Activated naive CD8-positive, alpha-beta T cell treated with anti-CD3 and anti-CD28 coated beads, Interleukin-2, amount 50 U/mL, for 24 hours (primary cell): ENCODE data around the gene CD37.
"Not testable (repeated sequence)": the region's sequence is repeated elsewhere in the genome, so short reads cannot be mapped to it uniquely, and the experiment has no call there.

Experiments
- ATAC-seq: fragments of 150-1000 bp; cut with Tn5 transposase; one replicate; pipeline ENCODE4 v1.10.0; 2021
- DNase-seq: peaks from one replicate; pipeline ENCODE4 v3.0.0; 2021
- H3K27ac Mint-ChIP-seq: one replicate; pipeline ENCODE4 v1.8.0; 2021; ENCODE audit warnings: mild to moderate bottlenecking, mixed read lengths
- H3K27me3 Mint-ChIP-seq: one replicate; pipeline ENCODE4 v1.8.0; 2021; ENCODE audit warnings: mixed read lengths
- H3K36me3 Mint-ChIP-seq: one replicate; pipeline ENCODE4 v1.8.0; 2021; ENCODE audit warnings: low read depth, mixed read lengths
- H3K4me1 Mint-ChIP-seq: one replicate; pipeline ENCODE4 v1.8.0; 2021; ENCODE audit warnings: mixed read lengths
- H3K4me3 Mint-ChIP-seq: one replicate; pipeline ENCODE4 v1.8.0; 2021; ENCODE audit warnings: mild to moderate bottlenecking, moderate library complexity, mixed read lengths
- H3K9me3 Mint-ChIP-seq: one replicate; pipeline ENCODE4 v1.8.0; 2021; ENCODE audit warnings: mixed read lengths

Gene CD37

GRCh38 chr19:49335071-49335783, at the start of gene CD37:
CD37 (plus strand) TSS chr19:49335406; CDS start chr19:49335541, 135 bp downstream.
- peaks cover 77% of the 10 kb centered on the region for H3K4me1 Mint-ChIP-seq
- peaks cover 31% of the 10 kb centered on the region for H3K36me3 Mint-ChIP-seq
- no peaks in the 10 kb centered on the region for H3K27me3 Mint-ChIP-seq
- peak; percentile 58 for DNase-seq
- peak; percentile 26 for ATAC-seq
- H3K9me3 Mint-ChIP-seq: no peaks in the 10 kb centered on the region
- H3K4me3 Mint-ChIP-seq: peak within 1 kb of the TSS; percentile 91
- peak within 1 kb of the TSS; percentile 91 for H3K27ac Mint-ChIP-seq

- no peak for DNase-seq
- no peak for ATAC-seq
- Mint-ChIP-seq H3K27me3 (peaks cover 3% of the 10 kb centered on the region), H3K4me1 (no peaks in the 10 kb centered on the region), H3K9me3 (peaks cover 3% of the 10 kb centered on the region), H3K4me3 (no peak overlapping the region), H3K27ac (no peak overlapping the region), H3K36me3 (no peaks in the 10 kb centered on the region)
Observed at GRCh38 chr19:49287141-49287770, 48.0 kb upstream of the CD37 start.

GRCh38 chr19:49288205-49288604, 47.0 kb upstream of the CD37 start:
- not testable (repeated sequence) for H3K4me3 Mint-ChIP-seq, DNase-seq, H3K9me3 Mint-ChIP-seq, H3K27ac Mint-ChIP-seq, H3K36me3 Mint-ChIP-seq, ATAC-seq, H3K27me3 Mint-ChIP-seq, H3K4me1 Mint-ChIP-seq

- not testable (repeated sequence) for H3K9me3 Mint-ChIP-seq, H3K27ac Mint-ChIP-seq, ATAC-seq, H3K27me3 Mint-ChIP-seq, H3K4me3 Mint-ChIP-seq, H3K36me3 Mint-ChIP-seq, DNase-seq, H3K4me1 Mint-ChIP-seq
Observed at GRCh38 chr19:49289286-49289685, 45.9 kb upstream of the CD37 start.

- no peak overlapping the region for H3K4me3 Mint-ChIP-seq
- no peaks in the 10 kb centered on the region for H3K4me1 Mint-ChIP-seq
- H3K36me3 Mint-ChIP-seq: no peaks in the 10 kb centered on the region
- H3K27me3 Mint-ChIP-seq: peaks cover 3% of the 10 kb centered on the region
- no peak for ATAC-seq
- no peak overlapping the region for H3K27ac Mint-ChIP-seq
- no peak for DNase-seq
- peaks cover 3% of the 10 kb centered on the region for H3K9me3 Mint-ChIP-seq
Observed at GRCh38 chr19:49290517-49290916, 44.7 kb upstream of the CD37 start.

GRCh38 chr19:49294401-49294800, 40.8 kb upstream of the CD37 start:
- Mint-ChIP-seq H3K9me3 (no peaks in the 10 kb centered on the region), H3K4me1 (no peaks in the 10 kb centered on the region), H3K27ac (no peak overlapping the region), H3K4me3 (no peak overlapping the region), H3K36me3 (no peaks in the 10 kb centered on the region), H3K27me3 (no peaks in the 10 kb centered on the region)
- no peak for DNase-seq
- ATAC-seq: no peak

- no peaks in the 10 kb centered on the region for H3K9me3 Mint-ChIP-seq
- H3K4me3 Mint-ChIP-seq: no peak overlapping the region
- no peaks in the 10 kb centered on the region for H3K36me3 Mint-ChIP-seq
- DNase-seq (no peak), ATAC-seq (no peak)
- H3K27me3 Mint-ChIP-seq: no peaks in the 10 kb centered on the region
- no peak overlapping the region for H3K27ac Mint-ChIP-seq
- H3K4me1 Mint-ChIP-seq: no peaks in the 10 kb centered on the region
Observed at GRCh38 chr19:49295208-49295880, 39.9 kb upstream of the CD37 start.

GRCh38 chr19:49297403-49297802, 37.8 kb upstream of the CD37 start:
- Mint-ChIP-seq H3K4me1 (peaks cover 3% of the 10 kb centered on the region), H3K4me3 (no peak overlapping the region), H3K9me3 (peaks cover under 1% of the 10 kb centered on the region), H3K27me3 (no peaks in the 10 kb centered on the region), H3K36me3 (no peaks in the 10 kb centered on the region), H3K27ac (no peak overlapping the region)
- DNase-seq: no peak
- no peak for ATAC-seq

- H3K27ac Mint-ChIP-seq, DNase-seq, H3K27me3 Mint-ChIP-seq, ATAC-seq, H3K4me3 Mint-ChIP-seq, H3K4me1 Mint-ChIP-seq, H3K36me3 Mint-ChIP-seq, H3K9me3 Mint-ChIP-seq: not testable (repeated sequence)
Observed at GRCh38 chr19:49298653-49299052, 36.6 kb upstream of the CD37 start.

GRCh38 chr19:49301165-49301865, 33.9 kb upstream of the CD37 start:
- H3K4me1 Mint-ChIP-seq: peaks cover 3% of the 10 kb centered on the region
- no peak overlapping the region for H3K27ac Mint-ChIP-seq
- H3K4me3 Mint-ChIP-seq: no peak overlapping the region
- DNase-seq: peak; percentile 88
- peaks cover 8% of the 10 kb centered on the region for H3K9me3 Mint-ChIP-seq
- ATAC-seq: peak; percentile 99
- H3K36me3 Mint-ChIP-seq: no peaks in the 10 kb centered on the region
- H3K27me3 Mint-ChIP-seq: no peaks in the 10 kb centered on the region

GRCh38 chr19:49301866-49302252, 33.3 kb upstream of the CD37 start:
- Mint-ChIP-seq H3K9me3 (peaks cover 8% of the 10 kb centered on the region), H3K4me3 (no peak overlapping the region), H3K36me3 (no peaks in the 10 kb centered on the region), H3K27me3 (no peaks in the 10 kb centered on the region), H3K27ac (no peak overlapping the region), H3K4me1 (peaks cover 3% of the 10 kb centered on the region)
- ATAC-seq (no peak), DNase-seq (no peak)

GRCh38 chr19:49306734-49307133, 28.5 kb upstream of the CD37 start:
- not testable (repeated sequence) for H3K4me1 Mint-ChIP-seq, H3K27me3 Mint-ChIP-seq, ATAC-seq, H3K9me3 Mint-ChIP-seq, H3K36me3 Mint-ChIP-seq, DNase-seq, H3K4me3 Mint-ChIP-seq, H3K27ac Mint-ChIP-seq

GRCh38 chr19:49309087-49309486, 26.1 kb upstream of the CD37 start:
- H3K27me3 Mint-ChIP-seq: no peaks in the 10 kb centered on the region
- ATAC-seq (no peak), DNase-seq (no peak)
- H3K4me1 Mint-ChIP-seq: no peaks in the 10 kb centered on the region
- H3K9me3 Mint-ChIP-seq: no peaks in the 10 kb centered on the region
- no peak overlapping the region for H3K4me3 Mint-ChIP-seq
- H3K27ac Mint-ChIP-seq: no peak overlapping the region
- H3K36me3 Mint-ChIP-seq: peaks cover 6% of the 10 kb centered on the region

- Mint-ChIP-seq H3K27ac (no peak overlapping the region), H3K27me3 (no peaks in the 10 kb centered on the region), H3K9me3 (peaks cover 10% of the 10 kb centered on the region), H3K4me1 (peaks cover 4% of the 10 kb centered on the region), H3K36me3 (peaks cover 20% of the 10 kb centered on the region), H3K4me3 (no peak overlapping the region)
- no peak for DNase-seq
- ATAC-seq: no peak
Observed at GRCh38 chr19:49315111-49315510, 20.1 kb upstream of the CD37 start.

GRCh38 chr19:49316284-49316683, 18.9 kb upstream of the CD37 start:
- ATAC-seq: no peak
- H3K27ac Mint-ChIP-seq: no peak overlapping the region
- no peaks in the 10 kb centered on the region for H3K27me3 Mint-ChIP-seq
- peaks cover 14% of the 10 kb centered on the region for H3K36me3 Mint-ChIP-seq
- no peak overlapping the region for H3K4me3 Mint-ChIP-seq
- H3K9me3 Mint-ChIP-seq: peaks cover 10% of the 10 kb centered on the region
- H3K4me1 Mint-ChIP-seq: peaks cover 4% of the 10 kb centered on the region
- DNase-seq: no peak
